ENCODE data around the gene GLT1D1.

DNA sequence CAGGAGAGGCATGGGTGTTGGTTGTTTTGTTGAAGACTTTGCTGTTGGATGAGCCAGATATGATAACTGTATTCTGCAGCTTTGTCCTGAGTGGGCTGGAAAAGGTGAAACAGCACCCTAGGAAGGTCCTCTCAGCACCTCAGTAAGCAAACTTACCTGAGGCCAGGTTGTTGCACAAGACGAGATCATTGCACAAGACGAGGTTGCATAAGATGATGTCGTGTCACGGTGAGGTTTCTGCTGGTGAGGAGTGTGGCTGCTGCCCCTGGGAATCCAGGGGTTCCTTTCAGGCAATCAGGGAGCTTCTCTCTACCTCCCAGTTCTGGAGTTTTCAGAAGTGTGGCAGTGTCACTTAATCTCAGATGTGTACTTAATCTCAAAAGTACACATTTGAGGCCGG is 85.6 kb downstream of the GLT1D1 start:
- peak in 1 of 3 donors; percentile 15 for TF ChIP-seq POLR2AphosphoS5 (IDR thresholded peaks at IDR 0.05)
- TF ChIP-seq, protein P1, sequence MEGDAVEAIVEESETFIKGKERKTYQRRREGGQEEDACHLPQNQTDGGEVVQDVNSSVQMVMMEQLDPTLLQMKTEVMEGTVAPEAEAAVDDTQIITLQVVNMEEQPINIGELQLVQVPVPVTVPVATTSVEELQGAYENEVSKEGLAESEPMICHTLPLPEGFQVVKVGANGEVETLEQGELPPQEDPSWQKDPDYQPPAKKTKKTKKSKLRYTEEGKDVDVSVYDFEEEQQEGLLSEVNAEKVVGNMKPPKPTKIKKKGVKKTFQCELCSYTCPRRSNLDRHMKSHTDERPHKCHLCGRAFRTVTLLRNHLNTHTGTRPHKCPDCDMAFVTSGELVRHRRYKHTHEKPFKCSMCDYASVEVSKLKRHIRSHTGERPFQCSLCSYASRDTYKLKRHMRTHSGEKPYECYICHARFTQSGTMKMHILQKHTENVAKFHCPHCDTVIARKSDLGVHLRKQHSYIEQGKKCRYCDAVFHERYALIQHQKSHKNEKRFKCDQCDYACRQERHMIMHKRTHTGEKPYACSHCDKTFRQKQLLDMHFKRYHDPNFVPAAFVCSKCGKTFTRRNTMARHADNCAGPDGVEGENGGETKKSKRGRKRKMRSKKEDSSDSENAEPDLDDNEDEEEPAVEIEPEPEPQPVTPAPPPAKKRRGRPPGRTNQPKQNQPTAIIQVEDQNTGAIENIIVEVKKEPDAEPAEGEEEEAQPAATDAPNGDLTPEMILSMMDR (IDR thresholded peaks at IDR 0.05): no peak

Data from breast epithelium (tissue), 3 donors.